Measurements from ENCODE around the gene BCL2L13.
A peak's percentile ranks its signal among the peaks of the same experiment; 100 is the strongest.
"Not testable (repeated sequence)": the region's sequence is repeated elsewhere in the genome, so short reads cannot be mapped to it uniquely, and the experiment has no call there.

The BCL2L13 gene

DNA sequence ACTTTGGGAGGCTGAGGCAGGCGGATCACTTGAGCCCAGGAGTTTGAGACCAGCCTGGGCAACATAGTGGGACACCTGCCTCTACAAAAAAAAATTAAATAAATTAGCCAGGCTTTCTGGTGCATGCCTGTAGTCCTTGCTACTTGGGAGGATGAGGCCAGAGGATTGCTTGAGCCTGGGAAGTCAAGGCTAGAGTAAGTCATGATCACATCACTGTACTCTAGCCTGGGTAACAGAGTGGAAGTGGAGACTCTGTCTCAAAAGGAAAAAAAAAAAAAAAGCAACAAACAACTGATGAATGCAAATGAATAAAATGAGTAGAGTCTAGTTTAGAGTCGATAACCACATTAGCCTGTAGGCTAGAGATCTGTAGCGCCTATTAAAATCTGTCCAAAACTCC is 3.9 kb upstream of the BCL2L13 start:
- Histone ChIP-seq H3K36me3 (ENCODE audit: control insufficient read depth, insufficient read depth, low read length) (no peaks in the 10 kb centered on the region), H3K9ac (ENCODE audit: low read depth, low read length) (no peak overlapping the region), H3K4me3 (ENCODE audit: low read depth, low read length) (no peak overlapping the region), H3K27me3 (ENCODE audit: control insufficient read depth, insufficient read depth, low read length) (no peaks in the 10 kb centered on the region), H3K9me3 (ENCODE audit: control insufficient read depth, insufficient read depth, low read length) (no peaks in the 10 kb centered on the region), H3K27ac (ENCODE audit: low read depth, low read length) (no peak overlapping the region), H3K4me1 (ENCODE audit: control insufficient read depth, insufficient read depth, low read length) (peaks cover 5% of the 10 kb centered on the region; the same call in 1 of the 2 replicates)

DNA sequence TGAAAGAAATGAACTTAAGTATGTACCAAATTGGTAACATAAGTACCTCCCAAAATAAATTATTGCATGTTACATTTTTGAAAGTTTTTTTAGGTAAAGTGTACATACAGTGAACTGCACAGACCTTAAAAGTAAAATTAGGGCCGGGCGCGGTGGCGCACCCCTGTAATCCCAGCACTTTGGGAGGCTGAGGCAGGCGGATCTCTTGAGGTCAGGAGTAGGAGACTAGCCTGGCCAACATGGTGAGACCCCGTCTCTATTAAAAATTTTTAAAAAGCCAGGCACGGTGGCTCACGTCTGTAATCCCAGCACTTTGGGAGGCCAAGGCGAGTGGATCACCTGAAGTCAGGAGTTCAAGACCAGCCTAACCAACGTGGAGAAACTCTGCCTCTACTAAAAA is 1.7 kb upstream of the BCL2L13 start:
- H3K36me3 ChIP-seq (ENCODE audit: control insufficient read depth, insufficient read depth, low read length); H3K9ac ChIP-seq (ENCODE audit: low read depth, low read length); H3K4me1 ChIP-seq (ENCODE audit: control insufficient read depth, insufficient read depth, low read length); H3K27me3 ChIP-seq (ENCODE audit: control insufficient read depth, insufficient read depth, low read length); H3K9me3 ChIP-seq (ENCODE audit: control insufficient read depth, insufficient read depth, low read length); H3K4me3 ChIP-seq (ENCODE audit: low read depth, low read length); H3K27ac ChIP-seq (ENCODE audit: low read depth, low read length): not testable (repeated sequence)

GRCh38 chr22:17637490-17638181 is 921 bp upstream of the BCL2L13 start:
- Histone ChIP-seq H3K27ac (ENCODE audit: low read depth, low read length) (peak overlapping the region; percentile 99), H3K4me3 (ENCODE audit: low read depth, low read length) (peak overlapping the region; percentile 92), H3K36me3 (ENCODE audit: control insufficient read depth, insufficient read depth, low read length) (peaks cover 8% of the 10 kb centered on the region; the same call in 1 of the 2 replicates), H3K27me3 (ENCODE audit: control insufficient read depth, insufficient read depth, low read length) (no peaks in the 10 kb centered on the region), H3K9ac (ENCODE audit: low read depth, low read length) (peak overlapping the region; percentile 95), H3K4me1 (ENCODE audit: control insufficient read depth, insufficient read depth, low read length) (peaks cover 5% of the 10 kb centered on the region; the same call in 1 of the 2 replicates), H3K9me3 (ENCODE audit: control insufficient read depth, insufficient read depth, low read length) (no peaks in the 10 kb centered on the region)

DNA sequence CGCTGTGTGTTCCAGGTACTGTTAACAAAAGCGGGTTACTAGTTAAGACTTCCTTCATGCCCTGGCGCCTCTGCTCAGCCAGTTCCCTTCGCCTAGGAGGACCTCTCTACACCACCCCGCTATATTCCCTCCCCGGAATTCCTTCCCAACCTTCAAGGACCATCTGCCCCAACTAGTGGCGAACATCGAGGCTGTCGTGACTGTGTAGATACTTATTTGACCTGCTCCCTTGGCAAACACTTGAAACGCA is 450 bp upstream of the BCL2L13 start:
- H3K4me1 ChIP-seq (ENCODE audit: control insufficient read depth, insufficient read depth, low read length) = peaks cover 5% of the 10 kb centered on the region; the same call in 1 of the 2 replicates
- H3K9me3 ChIP-seq (ENCODE audit: control insufficient read depth, insufficient read depth, low read length) = no peaks in the 10 kb centered on the region
- H3K4me3 ChIP-seq (ENCODE audit: low read depth, low read length) = peak overlapping the region; percentile 92
- H3K9ac ChIP-seq (ENCODE audit: low read depth, low read length) = peak overlapping the region; percentile 95
- peak overlapping the region; percentile 99 for H3K27ac ChIP-seq (ENCODE audit: low read depth, low read length)
- peaks cover 8% of the 10 kb centered on the region; the same call in 1 of the 2 replicates for H3K36me3 ChIP-seq (ENCODE audit: control insufficient read depth, insufficient read depth, low read length)
- H3K27me3 ChIP-seq (ENCODE audit: control insufficient read depth, insufficient read depth, low read length) = no peaks in the 10 kb centered on the region

- Histone ChIP-seq H3K4me3 (ENCODE audit: low read depth, low read length) (peak overlapping the region; percentile 92), H3K9ac (ENCODE audit: low read depth, low read length) (peak overlapping the region; percentile 95), H3K27me3 (ENCODE audit: control insufficient read depth, insufficient read depth, low read length) (no peaks in the 10 kb centered on the region), H3K36me3 (ENCODE audit: control insufficient read depth, insufficient read depth, low read length) (peaks cover 8% of the 10 kb centered on the region; the same call in 1 of the 2 replicates), H3K9me3 (ENCODE audit: control insufficient read depth, insufficient read depth, low read length) (no peaks in the 10 kb centered on the region), H3K4me1 (ENCODE audit: control insufficient read depth, insufficient read depth, low read length) (peaks cover 5% of the 10 kb centered on the region; the same call in 1 of the 2 replicates), H3K27ac (ENCODE audit: low read depth, low read length) (peak overlapping the region; percentile 99)
These were observed 737 bp downstream of the BCL2L13 start for GRCh38 chr22:17639247-17639741.

GRCh38 chr22:17641269-17641668 is 2.7 kb downstream of the BCL2L13 start:
- Histone ChIP-seq H3K4me3 (ENCODE audit: low read depth, low read length) (no peak overlapping the region), H3K27ac (ENCODE audit: low read depth, low read length) (no peak overlapping the region), H3K36me3 (ENCODE audit: control insufficient read depth, insufficient read depth, low read length) (peaks cover 8% of the 10 kb centered on the region; the same call in 1 of the 2 replicates), H3K9me3 (ENCODE audit: control insufficient read depth, insufficient read depth, low read length) (no peaks in the 10 kb centered on the region), H3K27me3 (ENCODE audit: control insufficient read depth, insufficient read depth, low read length) (no peaks in the 10 kb centered on the region), H3K9ac (ENCODE audit: low read depth, low read length) (no peak overlapping the region), H3K4me1 (ENCODE audit: control insufficient read depth, insufficient read depth, low read length) (peaks cover 5% of the 10 kb centered on the region; the same call in 1 of the 2 replicates)

GRCh38 chr22:17642357-17642756 is 3.8 kb downstream of the BCL2L13 start:
- H3K36me3 ChIP-seq (ENCODE audit: control insufficient read depth, insufficient read depth, low read length); H3K4me1 ChIP-seq (ENCODE audit: control insufficient read depth, insufficient read depth, low read length); H3K27ac ChIP-seq (ENCODE audit: low read depth, low read length); H3K27me3 ChIP-seq (ENCODE audit: control insufficient read depth, insufficient read depth, low read length); H3K9ac ChIP-seq (ENCODE audit: low read depth, low read length); H3K4me3 ChIP-seq (ENCODE audit: low read depth, low read length); H3K9me3 ChIP-seq (ENCODE audit: control insufficient read depth, insufficient read depth, low read length): not testable (repeated sequence)

DNA sequence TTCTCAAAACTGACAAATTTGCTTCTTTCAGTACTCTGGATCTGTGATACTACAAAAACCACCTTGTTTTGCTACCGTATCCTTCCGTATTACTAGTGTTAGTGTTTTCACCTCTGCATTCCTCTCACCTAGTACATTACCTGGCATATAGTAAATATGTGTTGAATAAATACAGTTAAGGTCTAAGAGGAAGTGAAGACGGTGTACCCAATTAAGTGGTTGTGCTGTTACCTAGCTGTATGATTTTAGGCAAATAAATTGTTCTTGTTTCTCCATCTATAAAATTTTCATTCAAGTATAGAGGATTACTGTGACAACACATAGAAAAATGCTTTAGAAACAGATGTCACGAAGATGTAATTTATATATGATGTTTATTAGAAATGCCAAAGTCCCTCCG is 8.9 kb downstream of the BCL2L13 start:
- no peak overlapping the region for H3K4me3 ChIP-seq (ENCODE audit: low read depth, low read length)
- no peak overlapping the region for H3K27ac ChIP-seq (ENCODE audit: low read depth, low read length)
- no peaks in the 10 kb centered on the region for H3K27me3 ChIP-seq (ENCODE audit: control insufficient read depth, insufficient read depth, low read length)
- H3K36me3 ChIP-seq (ENCODE audit: control insufficient read depth, insufficient read depth, low read length) = no peaks in the 10 kb centered on the region
- H3K9me3 ChIP-seq (ENCODE audit: control insufficient read depth, insufficient read depth, low read length) = no peaks in the 10 kb centered on the region
- H3K4me1 ChIP-seq (ENCODE audit: control insufficient read depth, insufficient read depth, low read length) = no peaks in the 10 kb centered on the region
- no peak overlapping the region for H3K9ac ChIP-seq (ENCODE audit: low read depth, low read length)

GRCh38 chr22:17647991-17648390 is 9.4 kb downstream of the BCL2L13 start:
- H3K9ac ChIP-seq (ENCODE audit: low read depth, low read length) = no peak overlapping the region
- H3K36me3 ChIP-seq (ENCODE audit: control insufficient read depth, insufficient read depth, low read length) = no peaks in the 10 kb centered on the region
- no peaks in the 10 kb centered on the region for H3K4me1 ChIP-seq (ENCODE audit: control insufficient read depth, insufficient read depth, low read length)
- no peak overlapping the region for H3K27ac ChIP-seq (ENCODE audit: low read depth, low read length)
- H3K4me3 ChIP-seq (ENCODE audit: low read depth, low read length) = no peak overlapping the region
- no peaks in the 10 kb centered on the region for H3K9me3 ChIP-seq (ENCODE audit: control insufficient read depth, insufficient read depth, low read length)
- H3K27me3 ChIP-seq (ENCODE audit: control insufficient read depth, insufficient read depth, low read length) = no peaks in the 10 kb centered on the region

DNA sequence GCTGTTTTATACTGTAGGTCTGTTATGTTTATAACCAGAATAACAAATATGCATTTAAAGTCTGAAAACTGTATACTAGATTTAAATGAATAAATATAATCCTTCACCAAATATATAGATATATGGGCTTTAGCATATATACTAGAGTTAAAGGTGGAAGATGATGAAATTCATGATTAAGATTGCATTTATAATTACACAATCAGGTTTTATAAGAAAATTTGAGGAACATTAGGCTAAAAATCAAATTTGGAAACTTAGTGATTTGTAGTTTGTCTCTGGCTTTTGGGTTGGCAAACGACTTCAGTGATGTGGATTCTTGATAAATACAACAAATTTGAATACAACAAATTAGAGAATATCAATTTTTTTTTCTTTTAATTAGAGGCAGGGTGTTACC is 10.0 kb downstream of the BCL2L13 start:
- no peak overlapping the region for H3K27ac ChIP-seq (ENCODE audit: low read depth, low read length)
- no peaks in the 10 kb centered on the region for H3K9me3 ChIP-seq (ENCODE audit: control insufficient read depth, insufficient read depth, low read length)
- no peaks in the 10 kb centered on the region for H3K27me3 ChIP-seq (ENCODE audit: control insufficient read depth, insufficient read depth, low read length)

DNA sequence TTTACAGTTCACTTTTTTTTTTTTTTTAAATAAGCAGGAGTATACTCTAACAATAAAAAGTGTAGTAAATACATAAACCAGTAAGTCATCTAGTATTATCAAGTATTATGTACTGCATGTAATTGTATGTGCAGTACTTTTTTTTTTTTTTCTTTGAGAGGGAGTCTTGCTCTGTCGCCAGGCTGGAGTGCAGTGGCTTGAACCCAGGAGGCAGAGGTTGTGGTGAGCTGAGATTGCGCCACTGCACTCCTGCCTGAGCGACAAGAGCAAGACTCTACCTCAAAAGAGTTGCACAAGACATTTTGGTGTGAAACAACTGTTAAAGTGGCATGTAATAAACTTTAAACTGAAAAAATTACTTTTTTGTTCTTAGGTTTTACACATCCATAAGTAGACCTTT is 16.7 kb downstream of the BCL2L13 start:
- Histone ChIP-seq H3K9ac (ENCODE audit: low read depth, low read length) (no peak overlapping the region), H3K36me3 (ENCODE audit: control insufficient read depth, insufficient read depth, low read length) (peaks cover 21% of the 10 kb centered on the region)

More for the DNA sequence above, 10.0 kb downstream of the BCL2L13 start:
- H3K4me1 ChIP-seq (ENCODE audit: control insufficient read depth, insufficient read depth, low read length) = no peaks in the 10 kb centered on the region
- no peak overlapping the region for H3K4me3 ChIP-seq (ENCODE audit: low read depth, low read length)
- no peaks in the 10 kb centered on the region for H3K36me3 ChIP-seq (ENCODE audit: control insufficient read depth, insufficient read depth, low read length)
- no peak overlapping the region for H3K9ac ChIP-seq (ENCODE audit: low read depth, low read length)

More for the DNA sequence above, 16.7 kb downstream of the BCL2L13 start:
- no peak overlapping the region for H3K4me3 ChIP-seq (ENCODE audit: low read depth, low read length)
- H3K27me3 ChIP-seq (ENCODE audit: control insufficient read depth, insufficient read depth, low read length) = no peaks in the 10 kb centered on the region
- no peak overlapping the region for H3K27ac ChIP-seq (ENCODE audit: low read depth, low read length)
- no peaks in the 10 kb centered on the region for H3K4me1 ChIP-seq (ENCODE audit: control insufficient read depth, insufficient read depth, low read length)
- H3K9me3 ChIP-seq (ENCODE audit: control insufficient read depth, insufficient read depth, low read length) = no peaks in the 10 kb centered on the region
